GM18873 (cell line): ENCODE data around the gene MS4A6A.
"Not testable (repeated sequence)": the region's sequence is repeated elsewhere in the genome, so short reads cannot be mapped to it uniquely, and the experiment has no call there.

Source experiments
- ATAC-seq: cut with Tn5 transposase; IDR thresholded peaks from one replicate; pipeline ENCODE4 v1.9.1; 2021; ENCODE audit warnings: mild to moderate bottlenecking, moderate library complexity, moderate number of reproducible peaks; ENCODE audit not compliant: unreplicated experiment, low FRiP score

Gene MS4A6A

GRCh38 chr11:60184824-60185511 is 2.1 kb upstream of the MS4A6A start:
- ATAC-seq, result no peak

GRCh38 chr11:60183591-60184205 is 815 bp upstream of the MS4A6A start:
- ATAC-seq, result no peak

GRCh38 chr11:60175860-60176275 is 7.0 kb downstream of the MS4A6A start:
- no peak for ATAC-seq

GRCh38 chr11:60172011-60172410 is 10.9 kb downstream of the MS4A6A start:
- no peak for ATAC-seq

- ATAC-seq, result no peak
Measured at GRCh38 chr11:60170566-60170965, 12.3 kb downstream of the MS4A6A start.

- ATAC-seq, result no peak
Measured at GRCh38 chr11:60169264-60169915, 13.5 kb downstream of the MS4A6A start.

GRCh38 chr11:60168306-60168705 is 14.6 kb downstream of the MS4A6A start:
- no peak for ATAC-seq

- ATAC-seq, result no peak
Measured at GRCh38 chr11:60165951-60166350, 16.9 kb downstream of the MS4A6A start.

- ATAC-seq, result no peak
Measured at GRCh38 chr11:60165538-60165937, 17.3 kb downstream of the MS4A6A start.

GRCh38 chr11:60164550-60165075 is 18.3 kb downstream of the MS4A6A start:
- no peak for ATAC-seq

GRCh38 chr11:60161766-60162165 is 21.1 kb downstream of the MS4A6A start:
- ATAC-seq, result no peak

GRCh38 chr11:60161107-60161506 is 21.8 kb downstream of the MS4A6A start:
- ATAC-seq, result no peak

GRCh38 chr11:60159868-60160267 is 23.0 kb downstream of the MS4A6A start:
- ATAC-seq, result no peak

- no peak for ATAC-seq
Measured at GRCh38 chr11:60159284-60159683, 23.6 kb downstream of the MS4A6A start.

- no peak for ATAC-seq
Measured at GRCh38 chr11:60158636-60159035, 24.2 kb downstream of the MS4A6A start.

GRCh38 chr11:60155931-60156330 is 27.0 kb downstream of the MS4A6A start:
- ATAC-seq, result no peak

GRCh38 chr11:60152727-60153126 is 30.2 kb downstream of the MS4A6A start:
- ATAC-seq, result not testable (repeated sequence)

- ATAC-seq, result no peak
Measured at GRCh38 chr11:60150279-60150678, 32.6 kb downstream of the MS4A6A start.

GRCh38 chr11:60145677-60146076 is 37.2 kb downstream of the MS4A6A start:
- no peak for ATAC-seq

GRCh38 chr11:60143768-60144167 is 39.1 kb downstream of the MS4A6A start:
- no peak for ATAC-seq

GRCh38 chr11:60133917-60134316 is 49.0 kb downstream of the MS4A6A start:
- ATAC-seq, result no peak
